Smooth muscle cell (in vitro differentiated cells): Measurements from ENCODE around the gene SRMS. TPM values are rescaled to one million over a fixed set of nuclear protein-coding genes. Genes with fewer than 3 reads are reported as not detected.

Experiments
- DNase-seq: peaks from one replicate; lab custom pipeline; 2025; ENCODE audit not compliant: unreplicated experiment; lab: John Stamatoyannopoulos, UW
- H2AFZ ChIP-seq: fragments of 200-600 bp; sonication (generic); 2 replicates; pipeline ENCODE4 v1.6.0; 2016; ENCODE audit warnings: antibody characterized with exemption, low read depth, mild to moderate bottlenecking
- H3F3A ChIP-seq: fragments of 200-600 bp; sonication (generic); 2 replicates; pipeline ENCODE4 v1.6.0; 2017; ENCODE audit warnings: antibody characterized with exemption, low read depth
- H3K27ac ChIP-seq: fragments of 200-600 bp; sonication (generic); 2 replicates; pipeline ENCODE4 v1.5.1; 2016; ENCODE audit warnings: low read depth, mild to moderate bottlenecking
- H3K27me3 ChIP-seq: fragments of 200-600 bp; sonication (generic); 2 replicates; pipeline ENCODE4 v1.6.1; 2016; ENCODE audit warnings: low read depth, mild to moderate bottlenecking
- H3K36me3 ChIP-seq: fragments of 200-600 bp; sonication (generic); 2 replicates; pipeline ENCODE4 v1.5.1; 2016; ENCODE audit warnings: low read depth
- H3K4me1 ChIP-seq: fragments of 200-600 bp; sonication (generic); 2 replicates; pipeline ENCODE4 v1.5.1; 2016; ENCODE audit warnings: low read depth
- H3K4me2 ChIP-seq: fragments of 200-600 bp; sonication (generic); 2 replicates; pipeline ENCODE4 v1.6.0; 2016; ENCODE audit warnings: mild to moderate bottlenecking
- H3K4me3 ChIP-seq: fragments of 200-600 bp; sonication (generic); 2 replicates; pipeline ENCODE4 v1.5.1; 2016; ENCODE audit warnings: mild to moderate bottlenecking
- H3K79me2 ChIP-seq: fragments of 200-600 bp; sonication (generic); 2 replicates; pipeline ENCODE4 v1.6.0; 2016; ENCODE audit warnings: low read depth, mild to moderate bottlenecking
- H3K9ac ChIP-seq: fragments of 200-600 bp; sonication (generic); 2 replicates; pipeline ENCODE4 v1.6.0; 2016; ENCODE audit warnings: low read depth
- H3K9me3 ChIP-seq: fragments of 200-600 bp; sonication (generic); replicated peaks from 2 replicates; pipeline ENCODE4 v1.5.1; 2016; ENCODE audit warnings: low read depth
- H4K20me1 ChIP-seq: fragments of 200-600 bp; sonication (generic); 2 replicates; pipeline ENCODE4 v1.6.0; 2016; ENCODE audit warnings: low read depth
- WGBS: methylation state at CpG from one replicate; pipeline ENCODE4 v1.1.7; 2016; ENCODE audit warnings: low lambda C conversion rate; 5-methylcytosine and 5-hydroxymethylcytosine counted together
- polyA plus RNA-seq: library from polyadenylated mRNA; unstranded; fragments of >200 nt; fragmentation: Nextera tagmentation; extraction: Ambion mirVana; gene quantifications from 2 replicates; pipeline ENCODE4 v1.2.1, GENCODE V29; 2016
- total RNA-seq: library from RNA; depleted of rRNA; stranded (reverse); fragments of >200 nt; gene quantifications from 2 replicates; pipeline ENCODE4 v1.2.3, GENCODE V29; 2014
- TF ChIP-seq, protein P1 (sequence below): fragments of 200-600 bp; sonication (generic); IDR thresholded peaks from 2 replicates; pipeline ENCODE4 v1.5.1; 2017; ENCODE audit warnings: borderline replicate concordance, mild to moderate bottlenecking, antibody characterized with exemption; ENCODE audit not compliant: insufficient read depth, poor library complexity, severe bottlenecking

The SRMS gene
- total and polyA plus RNA-seq, 2 experiments from 2014 or later = not detected

GRCh38 chr20:63529861-63530787 lies 17.4 kb downstream of the SRMS start:
- H3K27ac ChIP-seq = no peak overlapping the region
- H3K4me1 ChIP-seq = no peaks in the 10 kb centered on the region
- no peak overlapping the region for H3K9ac ChIP-seq
- H3K9me3 ChIP-seq = no peaks in the 10 kb centered on the region
- no peaks in the 10 kb centered on the region for H3K27me3 ChIP-seq
- no peaks in the 10 kb centered on the region for H3K79me2 ChIP-seq
- DNase-seq = no peak
- H3K36me3 ChIP-seq = no peaks in the 10 kb centered on the region
- H3K4me3 ChIP-seq = no peak overlapping the region
- no peaks in the 10 kb centered on the region for H3F3A ChIP-seq
- no peak overlapping the region for H3K4me2 ChIP-seq
- H2AFZ ChIP-seq = no peak overlapping the region
- peaks cover 8% of the 10 kb centered on the region for H4K20me1 ChIP-seq
- 91% methylated on average over 39 of the region's 39 CpGs for WGBS
- TF ChIP-seq, protein P1, sequence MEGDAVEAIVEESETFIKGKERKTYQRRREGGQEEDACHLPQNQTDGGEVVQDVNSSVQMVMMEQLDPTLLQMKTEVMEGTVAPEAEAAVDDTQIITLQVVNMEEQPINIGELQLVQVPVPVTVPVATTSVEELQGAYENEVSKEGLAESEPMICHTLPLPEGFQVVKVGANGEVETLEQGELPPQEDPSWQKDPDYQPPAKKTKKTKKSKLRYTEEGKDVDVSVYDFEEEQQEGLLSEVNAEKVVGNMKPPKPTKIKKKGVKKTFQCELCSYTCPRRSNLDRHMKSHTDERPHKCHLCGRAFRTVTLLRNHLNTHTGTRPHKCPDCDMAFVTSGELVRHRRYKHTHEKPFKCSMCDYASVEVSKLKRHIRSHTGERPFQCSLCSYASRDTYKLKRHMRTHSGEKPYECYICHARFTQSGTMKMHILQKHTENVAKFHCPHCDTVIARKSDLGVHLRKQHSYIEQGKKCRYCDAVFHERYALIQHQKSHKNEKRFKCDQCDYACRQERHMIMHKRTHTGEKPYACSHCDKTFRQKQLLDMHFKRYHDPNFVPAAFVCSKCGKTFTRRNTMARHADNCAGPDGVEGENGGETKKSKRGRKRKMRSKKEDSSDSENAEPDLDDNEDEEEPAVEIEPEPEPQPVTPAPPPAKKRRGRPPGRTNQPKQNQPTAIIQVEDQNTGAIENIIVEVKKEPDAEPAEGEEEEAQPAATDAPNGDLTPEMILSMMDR = no peak

GRCh38 chr20:63529180-63529860 lies 18.2 kb downstream of the SRMS start:
- Histone ChIP-seq H3K4me2 (no peak overlapping the region), H3K79me2 (no peaks in the 10 kb centered on the region), H3K4me3 (no peak overlapping the region), H3K36me3 (no peaks in the 10 kb centered on the region), H2AFZ (no peak overlapping the region), H3F3A (no peaks in the 10 kb centered on the region), H4K20me1 (peaks cover 16% of the 10 kb centered on the region), H3K27ac (no peak overlapping the region), H3K9ac (no peak overlapping the region), H3K9me3 (no peaks in the 10 kb centered on the region), H3K4me1 (no peaks in the 10 kb centered on the region), H3K27me3 (no peaks in the 10 kb centered on the region)
- DNase-seq = no peak
- WGBS = 90% methylated on average over 26 of the region's 27 CpGs
- TF ChIP-seq, protein P1 = no peak

DNA sequence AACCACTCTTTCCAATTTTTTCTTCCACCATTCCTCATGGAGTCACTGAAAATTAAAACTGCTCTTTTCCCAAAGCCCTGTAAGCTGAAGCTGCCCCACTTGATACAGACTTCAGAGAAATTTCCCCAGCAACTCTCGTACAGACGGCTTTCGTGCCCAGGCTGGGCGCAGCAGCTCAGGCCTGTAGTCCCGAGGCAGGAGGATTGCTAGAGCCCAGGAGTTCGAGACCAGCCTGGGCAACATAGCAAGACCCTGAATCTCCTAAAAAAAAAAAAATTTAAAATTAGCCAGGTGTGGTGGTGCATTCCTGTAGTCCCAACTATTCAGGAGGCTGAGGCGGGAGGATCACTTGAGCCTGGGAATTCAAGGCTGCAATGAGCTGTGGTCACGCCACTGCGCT lies 20.4 kb downstream of the SRMS start:
- Histone ChIP-seq H3K9ac (no peak overlapping the region), H3K27me3 (no peaks in the 10 kb centered on the region), H3K79me2 (no peaks in the 10 kb centered on the region), H4K20me1 (peaks cover 36% of the 10 kb centered on the region), H3K4me1 (peaks cover 7% of the 10 kb centered on the region), H3F3A (no peaks in the 10 kb centered on the region), H3K9me3 (no peaks in the 10 kb centered on the region), H3K27ac (no peak overlapping the region), H3K36me3 (no peaks in the 10 kb centered on the region), H3K4me2 (no peak overlapping the region), H2AFZ (no peak overlapping the region), H3K4me3 (no peak overlapping the region)
- no peak for DNase-seq
- TF ChIP-seq, protein P1 = no peak
- WGBS = 97% methylated on average over 9 of the region's 9 CpGs
